GM10266 (cell line): ENCODE data around the gene MZB1.

Experiments used
- DNase-seq: peaks from one replicate; pipeline ENCODE4 v3.0.0; 2012; ENCODE audit errors: extremely low spot score
- TF ChIP-seq, protein P1 (sequence below): IDR thresholded peaks from 2 replicates; pipeline ENCODE4 v1.5.1; 2012; ENCODE audit warnings: mild to moderate bottlenecking, low read depth; ENCODE audit not compliant: control insufficient read depth, insufficient read depth; ENCODE audit errors: missing control alignments

Gene MZB1

DNA sequence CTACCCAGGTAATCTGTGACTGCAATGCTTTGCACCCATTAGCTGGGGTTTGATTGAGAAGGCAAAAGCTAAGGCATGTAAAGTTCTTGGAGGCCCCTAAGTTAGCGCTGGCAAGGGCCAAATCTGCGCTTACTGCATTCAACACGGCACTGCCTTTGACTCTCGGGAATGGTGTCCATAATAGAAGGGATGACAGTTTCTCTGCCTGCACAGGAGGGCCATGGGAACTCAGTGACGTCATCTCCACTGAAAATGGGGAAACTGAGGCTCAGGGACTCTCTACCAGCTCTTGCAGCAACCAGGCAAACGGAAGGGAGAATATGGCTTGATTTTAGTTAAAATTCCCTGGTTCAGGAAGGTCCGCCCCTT is 13.7 kb upstream of the MZB1 start:
- TF ChIP-seq, protein P1, sequence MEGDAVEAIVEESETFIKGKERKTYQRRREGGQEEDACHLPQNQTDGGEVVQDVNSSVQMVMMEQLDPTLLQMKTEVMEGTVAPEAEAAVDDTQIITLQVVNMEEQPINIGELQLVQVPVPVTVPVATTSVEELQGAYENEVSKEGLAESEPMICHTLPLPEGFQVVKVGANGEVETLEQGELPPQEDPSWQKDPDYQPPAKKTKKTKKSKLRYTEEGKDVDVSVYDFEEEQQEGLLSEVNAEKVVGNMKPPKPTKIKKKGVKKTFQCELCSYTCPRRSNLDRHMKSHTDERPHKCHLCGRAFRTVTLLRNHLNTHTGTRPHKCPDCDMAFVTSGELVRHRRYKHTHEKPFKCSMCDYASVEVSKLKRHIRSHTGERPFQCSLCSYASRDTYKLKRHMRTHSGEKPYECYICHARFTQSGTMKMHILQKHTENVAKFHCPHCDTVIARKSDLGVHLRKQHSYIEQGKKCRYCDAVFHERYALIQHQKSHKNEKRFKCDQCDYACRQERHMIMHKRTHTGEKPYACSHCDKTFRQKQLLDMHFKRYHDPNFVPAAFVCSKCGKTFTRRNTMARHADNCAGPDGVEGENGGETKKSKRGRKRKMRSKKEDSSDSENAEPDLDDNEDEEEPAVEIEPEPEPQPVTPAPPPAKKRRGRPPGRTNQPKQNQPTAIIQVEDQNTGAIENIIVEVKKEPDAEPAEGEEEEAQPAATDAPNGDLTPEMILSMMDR: no peak
- no peak for DNase-seq

DNA sequence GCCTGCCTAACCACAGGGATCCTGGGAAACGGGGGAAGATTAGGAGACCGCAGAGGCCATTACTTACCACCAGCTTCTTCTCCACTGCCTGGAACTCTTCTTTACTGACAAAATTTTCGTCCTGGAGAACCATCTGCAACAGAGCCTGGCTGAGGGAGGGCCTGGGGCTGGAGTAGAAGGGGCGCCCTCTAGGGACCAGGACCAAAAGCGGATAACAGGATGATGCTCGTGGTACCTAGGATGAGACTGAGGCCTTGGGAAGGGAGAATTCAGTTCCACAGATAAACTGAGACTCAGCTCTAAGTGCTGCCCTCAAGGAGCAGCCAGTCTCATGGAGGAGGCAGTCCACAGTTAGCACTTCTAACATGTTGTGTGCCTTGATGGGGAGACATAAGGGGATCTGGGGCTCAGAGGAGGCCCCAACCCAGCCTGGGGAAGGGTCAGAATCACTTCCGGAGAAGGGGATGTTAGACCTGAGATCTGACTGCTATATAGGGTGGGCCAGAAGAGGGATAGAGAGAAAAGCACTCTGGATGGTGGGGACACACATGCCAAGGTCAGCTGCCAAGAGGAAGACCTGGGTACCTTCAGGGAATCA is 12.9 kb upstream of the MZB1 start:
- no peak for DNase-seq
- TF ChIP-seq, protein P1: peak; percentile 56

DNA sequence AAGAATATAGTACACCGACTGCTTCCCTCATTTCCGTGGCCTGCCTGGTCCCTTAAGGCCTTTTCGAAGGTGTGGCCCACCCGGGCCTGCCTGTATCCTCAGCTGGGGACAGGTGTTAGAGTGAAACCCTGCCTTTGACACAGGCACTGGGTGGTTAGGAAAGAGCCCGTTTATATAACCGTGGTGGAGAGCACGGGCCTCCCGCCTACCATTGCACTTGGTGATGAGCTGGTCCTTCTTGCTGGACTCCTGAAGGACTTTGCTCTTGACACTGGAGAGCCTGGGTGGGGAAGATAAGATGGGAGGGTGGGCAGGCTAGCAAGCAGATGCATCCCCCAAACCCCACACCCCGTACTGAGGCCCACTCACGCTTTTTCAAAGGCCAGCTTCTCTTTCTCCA is 11.8 kb upstream of the MZB1 start:
- no peak for DNase-seq
- TF ChIP-seq, protein P1: no peak

DNA sequence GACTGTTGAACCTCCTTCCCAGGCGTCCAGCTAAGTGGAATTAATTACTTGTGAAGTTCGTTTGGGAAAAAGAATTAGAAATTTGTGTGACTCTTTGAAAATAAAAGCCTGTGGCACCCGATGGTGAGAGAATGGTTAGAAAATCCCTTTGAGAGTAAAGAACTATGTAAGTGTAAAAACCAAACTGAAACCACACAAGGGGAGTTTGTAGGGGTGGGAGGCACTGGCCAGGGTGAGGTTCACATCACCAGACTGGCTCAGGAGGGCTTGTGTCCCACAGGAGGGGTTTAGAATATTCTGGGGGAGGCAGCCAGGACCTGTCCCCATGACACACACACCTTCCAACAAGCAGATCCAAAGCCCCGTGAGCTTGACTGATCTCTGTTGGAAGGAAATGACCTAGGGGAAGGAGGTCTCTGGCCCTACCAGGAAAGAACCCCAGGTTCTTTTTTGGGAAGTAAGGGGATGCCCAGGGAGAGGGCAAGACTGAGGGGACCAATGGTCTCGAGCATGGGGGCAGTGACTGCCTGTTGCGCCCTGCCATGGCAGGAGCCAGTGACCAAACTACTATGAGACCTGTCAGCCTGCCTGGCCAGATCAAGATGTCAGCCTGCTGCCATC is 9.9 kb upstream of the MZB1 start:
- peak; percentile 82 for DNase-seq
- TF ChIP-seq, protein P1: no peak

DNA sequence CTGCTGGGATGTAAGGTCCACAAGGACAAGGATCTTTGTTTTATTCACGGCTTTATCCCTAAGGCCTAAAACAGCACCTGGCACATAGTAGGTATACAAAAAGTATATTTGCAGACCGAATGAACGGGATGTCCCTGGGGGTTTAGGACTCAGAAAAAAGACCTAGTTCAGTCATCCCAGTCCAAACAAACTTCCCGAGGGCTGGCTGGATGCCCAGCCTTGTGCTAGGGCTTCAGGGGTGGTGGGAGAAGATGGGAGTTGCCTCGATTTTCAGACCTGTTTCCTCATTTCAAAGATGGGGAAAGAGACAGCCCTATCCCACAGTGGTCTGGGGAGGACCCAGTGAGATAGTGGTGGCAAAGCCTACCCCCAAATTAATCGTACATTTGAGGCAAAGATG is 8.2 kb upstream of the MZB1 start:
- no peak for DNase-seq
- TF ChIP-seq, protein P1: no peak

DNA sequence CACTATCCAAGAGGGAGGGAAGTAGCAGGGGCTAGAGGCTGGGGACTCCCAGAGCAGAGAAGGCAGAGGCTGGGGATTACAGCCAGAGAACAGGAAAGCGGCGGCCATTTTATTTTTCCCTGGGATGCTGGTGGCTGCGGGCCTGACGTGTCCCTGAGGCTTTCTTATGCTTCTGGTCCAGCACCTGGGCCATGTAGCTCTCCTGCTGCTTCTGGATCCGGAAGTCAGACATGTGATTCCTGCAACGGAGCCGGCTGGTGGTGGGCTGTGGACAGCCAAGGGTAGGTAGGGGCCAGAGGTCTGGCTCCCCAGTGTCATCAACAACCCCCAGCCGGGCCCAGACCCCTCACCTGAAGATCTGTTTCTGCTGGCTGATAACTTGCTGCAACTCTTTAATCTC is 7.0 kb upstream of the MZB1 start:
- TF ChIP-seq, protein P1: no peak
- no peak for DNase-seq

DNA sequence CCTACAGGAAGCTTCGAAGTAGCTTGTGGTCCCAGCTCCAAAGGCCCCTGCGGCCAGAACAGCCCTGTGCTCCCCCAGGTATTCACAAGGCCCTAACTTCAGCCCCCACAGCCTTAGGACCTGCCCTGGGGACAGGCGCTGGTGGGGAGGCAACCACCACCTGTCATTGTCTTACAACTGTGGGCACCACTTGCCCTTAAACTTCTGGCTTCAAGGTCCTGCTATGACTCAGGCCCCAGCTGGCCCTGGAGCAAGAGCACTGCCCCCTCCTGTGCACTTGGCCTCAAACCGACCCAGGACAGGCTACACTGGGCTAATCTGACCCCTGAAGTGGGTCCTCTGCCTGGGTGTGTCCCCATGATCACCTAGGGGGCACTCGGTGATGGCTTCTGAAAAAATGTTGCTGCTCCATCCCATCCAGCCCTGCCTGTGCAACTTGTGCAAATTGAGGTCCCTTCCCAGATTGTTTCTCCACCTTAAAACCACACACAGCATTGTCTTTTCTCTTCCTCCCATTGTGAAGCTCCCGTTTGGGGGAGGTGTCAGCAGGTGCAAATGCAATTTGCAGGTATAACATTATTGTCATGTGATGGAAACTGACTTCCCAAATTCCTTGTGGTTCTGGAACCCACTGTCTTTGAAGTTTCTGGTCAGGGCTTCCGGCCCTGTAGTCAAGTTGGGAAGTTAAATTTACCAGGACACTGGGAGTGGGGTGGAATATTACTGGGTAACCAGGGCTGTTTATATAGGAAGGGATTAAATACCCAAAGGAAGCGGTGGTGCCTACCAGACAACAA is 6.3 kb upstream of the MZB1 start:
- no peak for DNase-seq
- TF ChIP-seq, protein P1: no peak
